Measurements from ENCODE around the gene GAS2L2.

DNA sequence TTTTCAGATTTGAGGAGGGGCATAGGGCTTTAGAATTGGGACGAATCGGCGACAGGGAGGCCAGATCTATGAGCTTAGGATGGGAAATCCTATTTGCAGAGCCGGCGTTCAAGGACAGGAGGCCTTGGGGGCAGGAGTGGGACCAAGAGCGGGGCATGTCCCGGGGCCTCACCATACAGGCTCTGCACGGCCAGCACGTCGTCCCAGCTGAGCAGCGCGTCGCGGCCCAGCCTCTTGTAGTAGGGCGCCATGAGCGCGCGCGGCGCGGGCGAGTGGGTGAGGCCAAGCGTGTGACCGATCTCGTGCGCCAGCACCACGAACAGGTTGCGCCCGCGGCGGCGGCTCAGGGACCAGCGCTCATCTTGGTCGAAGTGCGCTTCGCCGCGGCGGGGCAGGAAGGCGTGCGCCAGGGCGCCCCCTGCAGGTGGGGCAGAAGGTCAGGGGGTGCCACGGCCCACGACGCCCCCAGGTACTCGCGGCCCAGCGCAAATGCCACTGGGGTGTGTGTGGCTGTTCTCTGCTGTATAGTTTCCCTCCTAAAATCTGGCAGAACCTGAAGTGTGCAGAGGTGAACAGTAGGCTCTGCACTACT, 17.0 kb upstream of the GAS2L2 start:
- TF ChIP-seq CTCF (IDR thresholded peaks at IDR 0.05) (no peak), POLR2A (IDR thresholded peaks at IDR 0.05) (no peak)
